Gastroesophageal sphincter (tissue), 4 donors: Measurements from ENCODE around the gene AASDH. TPM values are rescaled to one million over a fixed set of nuclear protein-coding genes. Genes with fewer than 3 reads are reported as not detected.
"Not testable (repeated sequence)": the region's sequence is repeated elsewhere in the genome, so short reads cannot be mapped to it uniquely, and the experiment has no call there.

Source experiments
- ATAC-seq: fragments of 150-250 bp; one replicate; pipeline ENCODE4 v1.9.1; 2016; ENCODE audit warnings: mild to moderate bottlenecking, moderate library complexity
- H3K27ac ChIP-seq, 4 donors: fragments of 200-600 bp; sonication (generic) in 3 of 4; 1 replicate in 3 of 4; 2 replicates in 1 of 4; pipeline ENCODE4 v1.5.1; 2016 to 2019
- H3K27me3 ChIP-seq: fragments of 200-600 bp; sonication (generic); one replicate; pipeline ENCODE4 v1.5.1; 2019
- H3K36me3 ChIP-seq, 2 donors: fragments of 200-600 bp; sonication (generic); one replicate each; pipeline ENCODE4 v1.5.1; 2019; ENCODE audit warnings: control low read depth in 1 of 2
- H3K4me1 ChIP-seq, 3 donors: fragments of 200-600 bp; sonication (generic); 1 replicate in 2 of 3; 2 replicates in 1 of 3; pipeline ENCODE4 v1.5.1; 2016 to 2019; ENCODE audit warnings: control low read depth in 2 of 3
- H3K4me3 ChIP-seq, 2 donors: fragments of 200-600 bp; sonication (generic); one replicate each; pipeline ENCODE4 v1.5.1; 2019; ENCODE audit warnings: mild to moderate bottlenecking in 1 of 2, moderate library complexity in 1 of 2
- H3K9me3 ChIP-seq, 3 donors: fragments of 200-600 bp; sonication (generic); one replicate each; pipeline ENCODE4 v1.5.1; 2017 to 2019; ENCODE audit warnings: control low read depth in 2 of 3
- CTCF ChIP-seq, 4 experiments: fragments of 200-600 bp in 2 of 4; fragments of 450-650 bp in 2 of 4; sonication (generic) in 1 of 4; IDR thresholded peaks; one replicate each; pipeline ENCODE4 v1.5.1; 2017 to 2019; ENCODE audit warnings: antibody characterized with exemption in 4 of 4, mild to moderate bottlenecking in 2 of 4, moderate library complexity in 2 of 4
- EP300 ChIP-seq: sonication (generic); formaldehyde crosslinking; IDR thresholded peaks from one replicate; pipeline ENCODE4 v1.6.1; 2017; ENCODE audit warnings: antibody characterized with exemption, mild to moderate bottlenecking
- POLR2A ChIP-seq, 2 donors: fragments of 450-650 bp; IDR thresholded peaks; one replicate each; pipeline ENCODE4 v1.6.1; 2017; ENCODE audit warnings: antibody characterized with exemption in 2 of 2, mild to moderate bottlenecking in 2 of 2, moderate library complexity in 1 of 2
- POLR2AphosphoS5 ChIP-seq: sonication (generic); formaldehyde crosslinking; IDR thresholded peaks from one replicate; pipeline ENCODE4 v1.6.1; 2017; ENCODE audit warnings: antibody characterized with exemption
- WGBS, 2 donors: methylation state at CpG; one replicate each; pipeline ENCODE4 v1.1.5; 2018; ENCODE audit warnings: low coverage in 1 of 2; 5-methylcytosine and 5-hydroxymethylcytosine counted together
- total RNA-seq, 4 donors: library from RNA; depleted of rRNA; stranded (reverse); fragments of >200 nt; gene quantifications; one replicate each; pipeline ENCODE4 v1.1.0, GENCODE V29; 2016

Gene AASDH
- total RNA-seq, 4 donors from 2014 or later = 4.5 to 13.1 (median 9.5) TPM

- 71 to 82% methylated on average over 2 of the region's 2 CpGs for WGBS, 2 donors
- Histone ChIP-seq H3K4me3 (no peak overlapping the region), H3K27ac (no peak overlapping the region), H3K4me1 (no peaks in the 10 kb centered on the region), H3K36me3 (peaks cover 0 to 12% of the 10 kb centered on the region in 2 donors), H3K27me3 (no peaks in the 10 kb centered on the region), H3K9me3 (no peaks in the 10 kb centered on the region)
- TF ChIP-seq POLR2AphosphoS5 = no peak
- TF ChIP-seq POLR2A (IDR thresholded peaks at IDR 0.05) = no peak
- TF ChIP-seq CTCF (IDR thresholded peaks at IDR 0.05) = no peak
- TF ChIP-seq EP300 = no peak
- no peak for ATAC-seq
These were observed 11.8 kb downstream of the AASDH start for GRCh38 chr4:56375458-56375857.

GRCh38 chr4:56374956-56375355, 12.3 kb downstream of the AASDH start:
- ATAC-seq = no peak
- TF ChIP-seq CTCF (IDR thresholded peaks at IDR 0.05) (no peak), EP300 (no peak), POLR2A (IDR thresholded peaks at IDR 0.05) (no peak)
- Histone ChIP-seq H3K27me3 (no peaks in the 10 kb centered on the region), H3K4me1 (no peaks in the 10 kb centered on the region), H3K27ac (no peak overlapping the region), H3K36me3 (peaks cover 0 to 15% of the 10 kb centered on the region in 2 donors), H3K9me3 (no peaks in the 10 kb centered on the region), H3K4me3 (no peak overlapping the region)
- 83 to 90% methylated on average over 1 of the region's 1 CpG for WGBS, 2 donors

- H3K4me1 ChIP-seq = no peaks in the 10 kb centered on the region
- H3K9me3 ChIP-seq = no peaks in the 10 kb centered on the region
- no peak overlapping the region for H3K4me3 ChIP-seq
- WGBS, 2 donors = 0 to 40% methylated on average over 1 of the region's 1 CpG
- no peak for TF ChIP-seq EP300
- no peak for TF ChIP-seq POLR2AphosphoS5
- TF ChIP-seq POLR2A (IDR thresholded peaks at IDR 0.05) = no peak
- H3K27me3 ChIP-seq = no peaks in the 10 kb centered on the region
- no peak overlapping the region for H3K27ac ChIP-seq
- peaks cover 0 to 25% of the 10 kb centered on the region in 2 donors for H3K36me3 ChIP-seq
- ATAC-seq = no peak
These were observed 14.5 kb downstream of the AASDH start for GRCh38 chr4:56372774-56373173.

GRCh38 chr4:56371426-56372220, 15.7 kb downstream of the AASDH start:
- no peak overlapping the region for H3K4me3 ChIP-seq
- ATAC-seq = no peak
- no peaks in the 10 kb centered on the region for H3K9me3 ChIP-seq
- no peak overlapping the region for H3K27ac ChIP-seq
- WGBS, 2 donors = 47 to 70% methylated on average over 5 to 8 of the region's 8 CpGs
- H3K27me3 ChIP-seq = no peaks in the 10 kb centered on the region
- TF ChIP-seq POLR2AphosphoS5 (no peak), EP300 (no peak), CTCF (IDR thresholded peaks at IDR 0.05) (no peak), POLR2A (IDR thresholded peaks at IDR 0.05) (no peak)
- H3K4me1 ChIP-seq = no peaks in the 10 kb centered on the region
- H3K36me3 ChIP-seq = peaks cover 0 to 25% of the 10 kb centered on the region in 2 donors

- H3K36me3 ChIP-seq = peaks cover 0 to 25% of the 10 kb centered on the region in 2 donors
- H3K27me3 ChIP-seq = no peaks in the 10 kb centered on the region
- no peak overlapping the region for H3K27ac ChIP-seq
- no peak for ATAC-seq
- WGBS, 2 donors = 93 to 100% methylated on average over 3 of the region's 3 CpGs
- TF ChIP-seq POLR2AphosphoS5 = no peak
- no peak for TF ChIP-seq EP300
- no peak for TF ChIP-seq POLR2A (IDR thresholded peaks at IDR 0.05)
- no peak for TF ChIP-seq CTCF (IDR thresholded peaks at IDR 0.05)
- H3K4me1 ChIP-seq = no peaks in the 10 kb centered on the region
- no peak overlapping the region for H3K4me3 ChIP-seq
- no peaks in the 10 kb centered on the region for H3K9me3 ChIP-seq
These were observed 16.9 kb downstream of the AASDH start for GRCh38 chr4:56370377-56370776.

- H3K4me1 ChIP-seq, H3K27ac ChIP-seq, ATAC-seq, H3K4me3 ChIP-seq, H3K27me3 ChIP-seq, H3K9me3 ChIP-seq: not testable (repeated sequence)
- H3K36me3 ChIP-seq = peaks cover 0 to 39% of the 10 kb centered on the region in 2 donors
- 100% methylated on average over 5 of the region's 12 CpGs; no CpG with 5 or more reads in 1 of the 2 donors for WGBS, 2 donors
These were observed 24.3 kb downstream of the AASDH start for GRCh38 chr4:56362981-56363380.
